Astrocyte of the spinal cord (primary cell): Measurements from ENCODE around the gene CLN3.

Experiments
- DNase-seq: peaks from one replicate; pipeline ENCODE4 v3.0.0; 2011; ENCODE audit warnings: low read depth, low spot score
- H3K4me3 ChIP-seq: 2 replicates; pipeline ENCODE4 v1.5.1; 2011; ENCODE audit warnings: low read depth, mild to moderate bottlenecking, low read length, moderate library complexity
- in situ Hi-C: cut with HindIII; loops from 2 replicates; pipeline ENCODE4 v1.10.0; 2017; ENCODE audit warnings: low sequenced_read_pairs
- TF ChIP-seq, protein P1 (sequence below): IDR thresholded peaks from 2 replicates; pipeline ENCODE4 v1.5.1; 2012; ENCODE audit warnings: low read depth, mild to moderate bottlenecking, low read length, inconsistent platforms

Gene CLN3

GRCh38 chr16:28513484-28514181 is 21.8 kb upstream of the CLN3 start:
- in situ Hi-C loops, result no loop called here
- H3K4me3 ChIP-seq, result no peak overlapping the region
- DNase-seq, result peak; percentile 21
- TF ChIP-seq, protein P1, sequence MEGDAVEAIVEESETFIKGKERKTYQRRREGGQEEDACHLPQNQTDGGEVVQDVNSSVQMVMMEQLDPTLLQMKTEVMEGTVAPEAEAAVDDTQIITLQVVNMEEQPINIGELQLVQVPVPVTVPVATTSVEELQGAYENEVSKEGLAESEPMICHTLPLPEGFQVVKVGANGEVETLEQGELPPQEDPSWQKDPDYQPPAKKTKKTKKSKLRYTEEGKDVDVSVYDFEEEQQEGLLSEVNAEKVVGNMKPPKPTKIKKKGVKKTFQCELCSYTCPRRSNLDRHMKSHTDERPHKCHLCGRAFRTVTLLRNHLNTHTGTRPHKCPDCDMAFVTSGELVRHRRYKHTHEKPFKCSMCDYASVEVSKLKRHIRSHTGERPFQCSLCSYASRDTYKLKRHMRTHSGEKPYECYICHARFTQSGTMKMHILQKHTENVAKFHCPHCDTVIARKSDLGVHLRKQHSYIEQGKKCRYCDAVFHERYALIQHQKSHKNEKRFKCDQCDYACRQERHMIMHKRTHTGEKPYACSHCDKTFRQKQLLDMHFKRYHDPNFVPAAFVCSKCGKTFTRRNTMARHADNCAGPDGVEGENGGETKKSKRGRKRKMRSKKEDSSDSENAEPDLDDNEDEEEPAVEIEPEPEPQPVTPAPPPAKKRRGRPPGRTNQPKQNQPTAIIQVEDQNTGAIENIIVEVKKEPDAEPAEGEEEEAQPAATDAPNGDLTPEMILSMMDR, result no peak

GRCh38 chr16:28511801-28512789 is 20.2 kb upstream of the CLN3 start:
- no peak for DNase-seq
- in situ Hi-C loops, result no loop called here
- TF ChIP-seq, protein P1, result no peak
- no peak overlapping the region for H3K4me3 ChIP-seq

DNA sequence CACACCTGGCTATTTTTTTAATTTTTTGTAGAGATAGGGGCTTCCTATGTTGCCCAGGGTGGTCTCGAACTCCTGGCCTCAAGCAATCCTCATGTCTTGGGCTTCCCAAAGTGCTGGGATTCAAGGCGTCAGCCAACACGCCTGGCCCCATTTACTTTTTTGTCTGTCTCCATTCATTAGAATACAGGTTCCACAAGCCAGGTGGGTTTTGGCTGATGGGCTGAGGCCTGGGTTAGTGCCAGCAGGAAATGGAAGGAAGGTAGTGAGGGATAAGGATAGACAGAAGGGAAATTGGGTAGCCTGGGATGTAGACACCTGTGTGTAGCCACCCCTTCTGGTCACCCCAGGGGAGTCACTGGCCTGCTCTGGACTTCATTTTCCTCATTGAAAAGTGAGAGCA is 19.2 kb upstream of the CLN3 start:
- H3K4me3 ChIP-seq, result no peak overlapping the region
- in situ Hi-C loops, result no loop called here
- TF ChIP-seq, protein P1, result no peak
- DNase-seq, result no peak

- in situ Hi-C loops, result no loop called here
- no peak for DNase-seq
- TF ChIP-seq, protein P1, result no peak
- no peak overlapping the region for H3K4me3 ChIP-seq
Observed at GRCh38 chr16:28505489-28506137, 13.7 kb upstream of the CLN3 start.

GRCh38 chr16:28504707-28505404 is 13.0 kb upstream of the CLN3 start:
- no peak overlapping the region for H3K4me3 ChIP-seq
- no peak for DNase-seq
- in situ Hi-C loops, result no loop called here
- TF ChIP-seq, protein P1, result no peak
